Spleen (tissue), 11 donors: Measurements from ENCODE around the gene LRRC26. TPM values are rescaled to one million over a fixed set of nuclear protein-coding genes. Genes with fewer than 3 reads are reported as not detected.
"Not testable (repeated sequence)": the region's sequence is repeated elsewhere in the genome, so short reads cannot be mapped to it uniquely, and the experiment has no call there.

Source experiments
- DNase-seq: peaks from one replicate; pipeline ENCODE4 v3.0.0-alpha.2; 2020
- H3K27ac ChIP-seq, 8 donors: fragments of 200-600 bp; sonication (generic) in 7 of 8; 1 replicate in 4 of 8; 2 replicates in 4 of 8; pipeline versions ENCODE4 v1.5.0 to v1.8.0; 2016 to 2021; ENCODE audit warnings: inconsistent platforms in 4 of 8, mild to moderate bottlenecking in 4 of 8, moderate library complexity in 1 of 8
- H3K27me3 ChIP-seq, 7 donors: fragments of 200-600 bp; sonication (generic) in 6 of 7; replicated peaks in 1 of 7; 1 replicate in 4 of 7; 2 replicates in 3 of 7; pipeline versions ENCODE4 v1.5.0 to v1.8.0; 2016 to 2021; ENCODE audit warnings: inconsistent platforms in 3 of 7, mild to moderate bottlenecking in 1 of 7
- H3K36me3 ChIP-seq, 6 donors: fragments of 200-600 bp; sonication (generic) in 5 of 6; 1 replicate in 4 of 6; 2 replicates in 2 of 6; pipeline versions ENCODE4 v1.5.0 to v1.8.0; 2016 to 2021; ENCODE audit warnings: inconsistent platforms in 2 of 6
- H3K4me1 ChIP-seq, 6 donors: fragments of 200-600 bp; sonication (generic) in 5 of 6; 1 replicate in 3 of 6; 2 replicates in 3 of 6; pipeline versions ENCODE4 v1.5.0 to v1.8.0; 2016 to 2021; ENCODE audit warnings: inconsistent platforms in 3 of 6
- H3K4me3 ChIP-seq, 8 donors: fragments of 200-600 bp; sonication (generic) in 7 of 8; 1 replicate in 4 of 8; 2 replicates in 4 of 8; pipeline versions ENCODE4 v1.5.0 to v1.8.0; 2016 to 2021; ENCODE audit warnings: inconsistent platforms in 4 of 8, mild to moderate bottlenecking in 4 of 8, moderate library complexity in 2 of 8
- H3K9me3 ChIP-seq, 8 donors: fragments of 200-600 bp; sonication (generic) in 7 of 8; 1 replicate in 4 of 8; 2 replicates in 4 of 8; pipeline versions ENCODE4 v1.5.0 to v1.8.0; 2016 to 2021; ENCODE audit warnings: inconsistent platforms in 4 of 8
- CTCF ChIP-seq, 11 experiments: fragments of 200-600 bp in 7 of 11; fragments of 450-650 bp in 4 of 11; sonication (generic) in 4 of 11; IDR thresholded peaks in 8 of 11; conservative IDR thresholded peaks in 3 of 11; 1 replicate in 7 of 11; 2 replicates in 4 of 11; pipeline versions ENCODE4 v1.4.0 to v1.8.0; 2016 to 2021; ENCODE audit warnings: antibody characterized with exemption in 11 of 11, inconsistent platforms in 4 of 11, mild to moderate bottlenecking in 1 of 11
- POLR2A ChIP-seq, 3 donors: fragments of 450-650 bp; IDR thresholded peaks; one replicate each; pipeline ENCODE4 v1.5.1; 2017; ENCODE audit warnings: antibody characterized with exemption in 3 of 3, mild to moderate bottlenecking in 1 of 3
- POLR2AphosphoS5 ChIP-seq, 3 donors: sonication (generic); formaldehyde crosslinking; IDR thresholded peaks; one replicate each; pipeline ENCODE4 v1.5.1; 2017; ENCODE audit warnings: antibody characterized with exemption in 3 of 3
- WGBS, 5 donors: extraction: QIAGEN DNeasy Blood & Tissue Kit in 3 of 5; methylation state at CpG; one replicate each; pipeline versions ENCODE4 v1.1.5 to v1.1.7; 2013 to 2018; 5-methylcytosine and 5-hydroxymethylcytosine counted together
- intact Hi-C: fragments of 100-400 bp; cut with DNase I; formaldehyde crosslinking; loops from one replicate; pipeline ENCODE4 v1.15.0; 2023; ENCODE audit warnings: low total_unique reads
- polyA plus RNA-seq, 3 donors: library from polyadenylated mRNA; stranded (reverse); fragments of 200-250 nt; gene quantifications; one replicate each; pipeline ENCODE4 v1.2.1, GENCODE V29; 2013
- total RNA-seq, 7 donors: library from RNA; depleted of rRNA in 3 of 7; stranded (reverse); fragments of >200 nt in 3 of 7; fragmentation: NEBNext Ultra II Directional in 4 of 7; extraction: Animal tissue kit (Norgen Biotek cat#: 25700) in 4 of 7; gene quantifications; one replicate each; pipeline versions ENCODE4 v1.1.0 to v1.2.1, GENCODE V29; 2016 to 2021
- donor health status: healthy with polysubstance abuse.
- donor health status: DM: no; HTN: no; CAD: no; lungs with moderate emphysema.
- donor health status: DM: no; HTN: no; CAD: no.
- donor health status: Bipolar disorder and iron deficiency.
- donor health status: healthy.
- donor health status: DM: no; HTN: no; CAD: no.
- donor health status: DM: yes; HTN: yes; CAD: no.

The LRRC26 gene
- total and polyA plus RNA-seq, 10 donors: 0.06 to 0.60 (median 0.28) TPM; not detected in 7

- TF ChIP-seq POLR2A (IDR thresholded peaks at IDR 0.05): no peak
- TF ChIP-seq POLR2AphosphoS5 (IDR thresholded peaks at IDR 0.05): no peak
- no peak within 1 kb of the TSS for H3K27ac ChIP-seq
- H3K36me3 ChIP-seq: no peaks in the 10 kb centered on the region
- peaks cover 4 to 27% (median 12%) of the 10 kb centered on the region in 6 donors for H3K4me1 ChIP-seq
- peak within 1 kb of the TSS in 3 of 8 donors; percentile 17 to 42 (median 21) for H3K4me3 ChIP-seq
- DNase-seq: no peak
- H3K9me3 ChIP-seq: no peaks in the 10 kb centered on the region
- intact Hi-C loops: no loop called here
- H3K27me3 ChIP-seq: peaks cover 6 to 100% (median 78%) of the 10 kb centered on the region in 7 donors
- WGBS, 5 donors: 7 to 22% (median 10%) methylated on average over 18 to 104 of the region's 104 CpGs
Observed at GRCh38 chr9:137138722-137139467, 31.0 kb downstream of the LRRC26 start, which contains the start of gene GRIN1. Gene GRIN1, plus strand, starts transcription at chr9:137139154. Its CDS starts 333 bp downstream, at chr9:137139487.

- H3K4me3 ChIP-seq: peak overlapping the region in 1 of 8 donors; percentile 17
- H3K9me3 ChIP-seq: no peaks in the 10 kb centered on the region
- no peak overlapping the region for H3K27ac ChIP-seq
- peaks cover 4 to 27% (median 12%) of the 10 kb centered on the region in 6 donors for H3K4me1 ChIP-seq
- DNase-seq: no peak
- intact Hi-C loops: no loop called here
- 7 to 10% (median 9%) methylated on average over 2 to 25 of the region's 25 CpGs for whole genome bisulfite sequencing, 5 donors
- TF ChIP-seq POLR2A (IDR thresholded peaks at IDR 0.05) (no peak), POLR2AphosphoS5 (IDR thresholded peaks at IDR 0.05) (no peak), CTCF (IDR thresholded peaks at IDR 0.05 in 8 of 11, conservative IDR thresholded peaks at IDR 0.05 in 3 of 11) (no peak)
- H3K36me3 ChIP-seq: no peaks in the 10 kb centered on the region
- peaks cover 6 to 100% (median 76%) of the 10 kb centered on the region in 7 donors for H3K27me3 ChIP-seq
Observed at GRCh38 chr9:137138058-137138721, 31.7 kb downstream of the LRRC26 start.

GRCh38 chr9:137136881-137137607 is 32.8 kb downstream of the LRRC26 start:
- Histone ChIP-seq H3K4me3 (no peak overlapping the region), H3K36me3 (no peaks in the 10 kb centered on the region), H3K27ac (no peak overlapping the region), H3K9me3 (no peaks in the 10 kb centered on the region), H3K27me3 (peaks cover 6 to 98% (median 66%) of the 10 kb centered on the region in 7 donors), H3K4me1 (peaks cover 4 to 27% (median 12%) of the 10 kb centered on the region in 6 donors)
- intact Hi-C loops: no loop called here
- TF ChIP-seq POLR2A (IDR thresholded peaks at IDR 0.05) (no peak), CTCF (IDR thresholded peaks at IDR 0.05 in 8 of 11, conservative IDR thresholded peaks at IDR 0.05 in 3 of 11) (no peak), POLR2AphosphoS5 (IDR thresholded peaks at IDR 0.05) (no peak)
- WGBS, 5 donors: 72 to 79% (median 75%) methylated on average over 21 to 23 of the region's 23 CpGs
- DNase-seq: no peak

GRCh38 chr9:137136261-137136880 is 33.5 kb downstream of the LRRC26 start:
- intact Hi-C loops: no loop called here
- no peak overlapping the region for H3K27ac ChIP-seq
- H3K36me3 ChIP-seq: no peaks in the 10 kb centered on the region
- peaks cover 6 to 98% (median 60%) of the 10 kb centered on the region in 7 donors for H3K27me3 ChIP-seq
- no peaks in the 10 kb centered on the region for H3K9me3 ChIP-seq
- H3K4me1 ChIP-seq: peaks cover 4 to 27% (median 12%) of the 10 kb centered on the region in 6 donors
- no peak for TF ChIP-seq POLR2A (IDR thresholded peaks at IDR 0.05)
- TF ChIP-seq CTCF (IDR thresholded peaks at IDR 0.05 in 8 of 11, conservative IDR thresholded peaks at IDR 0.05 in 3 of 11): no peak
- TF ChIP-seq POLR2AphosphoS5 (IDR thresholded peaks at IDR 0.05): no peak
- no peak overlapping the region for H3K4me3 ChIP-seq
- DNase-seq: no peak
- 22 to 70% (median 34%) methylated on average over 8 to 27 of the region's 27 CpGs for WGBS, 5 donors

GRCh38 chr9:137135154-137135553 is 34.7 kb downstream of the LRRC26 start:
- H3K9me3 ChIP-seq, H3K27ac ChIP-seq, intact Hi-C loops, DNase-seq, H3K4me3 ChIP-seq, H3K36me3 ChIP-seq: not testable (repeated sequence)
- H3K4me1 ChIP-seq: peaks cover 4 to 34% (median 16%) of the 10 kb centered on the region in 6 donors
- WGBS, 5 donors: 83 to 88% (median 84%) methylated on average over 9 of the region's 9 CpGs
- peaks cover 6 to 98% (median 52%) of the 10 kb centered on the region in 7 donors for H3K27me3 ChIP-seq
